Measurements from ENCODE around the gene CIAPIN1. TPM values are rescaled to one million over a fixed set of nuclear protein-coding genes. Genes with fewer than 3 reads are reported as not detected.

Gene CIAPIN1
- total RNA-seq, 1 experiment from 2014 or later = 82.8 TPM

DNA sequence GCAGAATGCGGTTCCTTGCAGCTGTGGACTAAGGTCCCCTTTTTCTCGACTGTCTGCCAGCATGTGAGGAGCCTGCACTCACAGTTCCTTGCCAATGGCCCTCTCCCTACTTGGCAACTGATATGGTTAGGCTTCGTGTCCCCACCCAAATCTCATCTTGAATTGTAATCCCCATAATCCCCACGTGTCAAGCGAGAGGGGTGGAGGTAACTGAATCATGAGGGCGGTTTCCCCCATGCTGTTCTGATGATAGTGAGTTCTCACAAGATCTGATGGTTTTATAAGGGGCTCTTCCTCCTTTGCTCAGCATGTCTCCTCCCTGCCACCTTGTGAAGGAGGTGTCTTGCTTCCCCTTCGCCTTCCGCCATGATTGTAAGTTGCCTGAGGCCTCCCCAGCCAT is 19.9 kb downstream of the CIAPIN1 start:
- no peak overlapping the region for H3K4ac ChIP-seq (ENCODE audit: low read depth, low read length)
- no peak overlapping the region for H3T11ph ChIP-seq (ENCODE audit: low read length)
- H4K8ac ChIP-seq (replicated peaks; ENCODE audit: insufficient read length, low read depth, low read length) = no peak overlapping the region
- no peak for DNase-seq
- H3K4me1 ChIP-seq (ENCODE audit: insufficient read depth, low read length) = no peaks in the 10 kb centered on the region
- H3K9me3 ChIP-seq (ENCODE audit: control insufficient read depth, low read depth, low read length) = no peaks in the 10 kb centered on the region
- TF ChIP-seq CTCF (conservative IDR thresholded peaks at IDR 0.05) = no peak
- no peak overlapping the region for H2BK5ac ChIP-seq (ENCODE audit: insufficient read length, low read length)
- H3K4me2 ChIP-seq (ENCODE audit: insufficient read depth, insufficient read length, low read length) = no peak overlapping the region
- H4K91ac ChIP-seq (ENCODE audit: insufficient read length, low read depth, low read length) = no peak overlapping the region
- no peak overlapping the region for H2AFZ ChIP-seq (ENCODE audit: low read length)
- Mint-ChIP-seq H3K27me3 (ENCODE audit: low read depth) (no peaks in the 10 kb centered on the region), H3K4me1 (peaks cover 4 to 5% of the 10 kb centered on the region in 2 experiments; a peak in 3 of 4 replicates), H3K27ac (peak overlapping the region in 1 of 3 experiments; percentile 46; a peak in 1 of 7 replicates), H3K36me3 (ENCODE audit: insufficient read depth in 1 of 3, low read depth in 3 of 3) (peaks cover 27 to 45% (median 45%) of the 10 kb centered on the region in 3 experiments), H3K9me3 (no peaks in the 10 kb centered on the region), H3K4me3 (no peak overlapping the region)
- no peak overlapping the region for H3K9ac ChIP-seq (ENCODE audit: extremely low read depth, insufficient read length, low read length)
- H3K27me3 ChIP-seq (ENCODE audit: insufficient read depth, low read length) = no peaks in the 10 kb centered on the region
- WGBS (ENCODE audit: extremely low coverage, insufficient read length, low lambda C conversion rate) = no CpG with 5 or more reads among the region's 8 CpGs
- H4K20me1 ChIP-seq (ENCODE audit: control insufficient read depth, insufficient read depth, insufficient read length) = no peaks in the 10 kb centered on the region
- H2BK120ac ChIP-seq (ENCODE audit: low read depth, low read length, poor library complexity, severe bottlenecking) = no peak overlapping the region
- no peaks in the 10 kb centered on the region for H3K23me2 ChIP-seq (ENCODE audit: insufficient read length, low read depth, low read length, poor library complexity, severe bottlenecking)
- H3K79me1 ChIP-seq (ENCODE audit: insufficient read depth, low read depth, low read length, poor library complexity, severe bottlenecking) = no peaks in the 10 kb centered on the region
- no peak overlapping the region for H3K18ac ChIP-seq (ENCODE audit: insufficient read length, low read depth, low read length)
- H3K23ac ChIP-seq (ENCODE audit: insufficient read length, low read depth, low read length) = no peak overlapping the region
- H3K79me2 ChIP-seq (ENCODE audit: insufficient read depth, low read length) = no peaks in the 10 kb centered on the region
- H2BK15ac ChIP-seq (ENCODE audit: low read depth, low read length) = no peak overlapping the region
- no peak overlapping the region for H2BK20ac ChIP-seq (ENCODE audit: low read depth, low read length, poor library complexity, severe bottlenecking)
- no peak overlapping the region for H2AK5ac ChIP-seq (ENCODE audit: insufficient read length, low read length)
- no peak overlapping the region for H4K5ac ChIP-seq (ENCODE audit: insufficient read length, low read depth, low read length)
- H3K56ac ChIP-seq (ENCODE audit: insufficient read length, low read depth, low read length) = no peak overlapping the region
- H2BK12ac ChIP-seq (ENCODE audit: insufficient read length, low read depth, low read length) = no peak overlapping the region
- no peak overlapping the region for H3K27ac ChIP-seq (ENCODE audit: insufficient read length, low read depth, low read length)
- no peak overlapping the region for H3K14ac ChIP-seq (ENCODE audit: insufficient read depth, low read length)

Measured in H9 (cell line).